HUES48 (cell line): ENCODE measurements around the gene SETD3.

Experiments used
- H3K27ac ChIP-seq: one replicate; pipeline ENCODE4 v1.7.0; 2013; ENCODE audit warnings: low read depth, low read length, inconsistent platforms
- H3K27me3 ChIP-seq: 2 replicates; pipeline ENCODE4 v1.6.1; 2013; ENCODE audit warnings: mild to moderate bottlenecking, low read length; ENCODE audit not compliant: control insufficient read depth, insufficient read depth
- H3K36me3 ChIP-seq: 2 replicates; pipeline ENCODE4 v1.6.1; 2013; ENCODE audit warnings: low read length; ENCODE audit not compliant: control insufficient read depth, insufficient read depth
- H3K4me1 ChIP-seq: 2 replicates; pipeline ENCODE4 v1.6.1; 2013; ENCODE audit warnings: mild to moderate bottlenecking, low read length; ENCODE audit not compliant: control insufficient read depth, insufficient read depth
- H3K4me3 ChIP-seq: 2 replicates; pipeline ENCODE4 v1.5.1; 2013; ENCODE audit warnings: mild to moderate bottlenecking, low read depth, low read length
- H3K9ac ChIP-seq: 2 replicates; pipeline ENCODE4 v1.6.1; 2013; ENCODE audit warnings: mild to moderate bottlenecking, low read depth, low read length, moderate library complexity
- H3K9me3 ChIP-seq: 2 replicates; pipeline ENCODE4 v1.6.1; 2013; ENCODE audit warnings: low read length; ENCODE audit not compliant: control insufficient read depth, insufficient read depth

Gene SETD3

DNA sequence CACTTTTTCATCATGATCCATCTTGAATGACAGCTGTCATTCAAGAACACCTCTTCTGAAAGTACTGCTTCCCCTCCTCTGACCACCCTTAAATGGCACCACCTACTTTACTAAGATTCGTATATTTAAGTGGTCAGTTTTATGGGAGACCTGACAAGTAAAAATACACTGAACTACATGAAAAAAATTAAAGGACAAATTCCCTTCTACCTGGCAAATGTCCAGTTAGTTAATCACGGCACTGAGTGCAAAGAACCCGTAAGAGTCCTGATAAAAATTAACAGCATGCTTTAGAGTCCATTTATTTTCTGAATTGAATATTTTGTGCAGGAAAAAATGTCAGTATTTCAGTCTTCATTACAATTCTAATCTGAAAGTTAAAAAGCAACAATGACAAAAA lies 48.7 kb downstream of the SETD3 start:
- Histone ChIP-seq H3K4me3 (no peak overlapping the region), H3K27me3 (no peaks in the 10 kb centered on the region), H3K9me3 (no peaks in the 10 kb centered on the region), H3K9ac (no peak overlapping the region), H3K4me1 (peaks cover 4% of the 10 kb centered on the region; the same call in 1 of the 2 replicates), H3K36me3 (peaks cover 25% of the 10 kb centered on the region), H3K27ac (no peak overlapping the region)

DNA sequence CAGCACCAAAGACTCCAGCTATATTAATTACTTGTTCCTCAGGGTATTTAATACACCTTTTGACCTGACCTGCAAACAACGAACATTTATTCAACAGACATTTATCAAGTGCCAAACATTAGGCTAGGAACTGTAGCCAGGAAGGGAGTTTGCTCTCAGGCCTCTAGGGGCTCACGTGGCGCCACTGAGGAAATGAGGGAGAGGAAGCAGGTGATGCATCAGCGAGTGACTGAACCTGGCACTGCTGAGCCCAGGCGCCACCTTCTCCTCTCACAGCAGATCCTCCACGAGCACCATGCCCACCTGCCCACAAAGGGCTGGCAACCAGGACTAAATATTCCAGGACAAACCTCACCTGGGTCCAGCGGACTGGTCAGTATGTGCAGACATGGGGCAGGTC lies 50.2 kb downstream of the SETD3 start:
- Histone ChIP-seq H3K36me3 (peaks cover 11% of the 10 kb centered on the region; the same call in 1 of the 2 replicates), H3K9ac (no peak overlapping the region), H3K4me3 (no peak overlapping the region), H3K4me1 (peaks cover 4% of the 10 kb centered on the region; the same call in 1 of the 2 replicates), H3K9me3 (no peaks in the 10 kb centered on the region), H3K27ac (no peak overlapping the region), H3K27me3 (no peaks in the 10 kb centered on the region)

DNA sequence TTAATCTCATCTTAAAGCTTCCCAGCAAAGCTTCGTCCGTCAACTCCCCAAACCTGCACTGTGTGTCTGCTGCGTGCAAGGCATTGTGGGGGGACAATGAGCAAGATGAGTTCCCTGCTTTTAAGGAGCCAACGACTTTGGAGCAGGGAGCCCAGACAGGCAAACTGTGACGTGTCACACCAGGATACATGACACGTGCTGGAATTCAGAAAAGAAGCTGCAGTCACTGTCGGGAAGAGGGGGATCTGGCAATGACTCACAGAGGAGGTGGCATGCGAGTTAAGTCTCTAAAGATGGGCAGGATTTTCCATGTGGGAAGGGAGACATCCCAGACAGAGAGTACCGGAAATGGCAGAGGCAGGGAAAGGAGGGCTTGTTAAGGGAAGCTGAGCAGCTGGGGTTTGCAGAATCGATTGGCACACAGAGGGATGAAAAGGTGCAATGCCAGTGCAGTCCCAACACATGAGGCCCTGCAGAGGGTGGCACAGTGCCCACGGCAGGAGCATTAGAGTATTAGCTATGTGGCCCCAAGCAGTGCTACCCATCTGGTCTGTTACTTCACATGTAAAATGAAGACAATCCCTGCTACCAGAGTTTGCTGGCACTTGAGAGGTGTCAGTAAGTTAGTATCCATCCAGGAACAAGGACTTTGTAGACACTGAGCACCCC lies 52.9 kb downstream of the SETD3 start:
- peaks cover 5% of the 10 kb centered on the region; the same call in 1 of the 2 replicates for H3K36me3 ChIP-seq
- H3K27me3 ChIP-seq, result no peaks in the 10 kb centered on the region
- H3K4me1 ChIP-seq, result peaks cover 23% of the 10 kb centered on the region
- no peak overlapping the region for H3K4me3 ChIP-seq
- no peak overlapping the region for H3K27ac ChIP-seq
- H3K9me3 ChIP-seq, result no peaks in the 10 kb centered on the region
- no peak overlapping the region for H3K9ac ChIP-seq

DNA sequence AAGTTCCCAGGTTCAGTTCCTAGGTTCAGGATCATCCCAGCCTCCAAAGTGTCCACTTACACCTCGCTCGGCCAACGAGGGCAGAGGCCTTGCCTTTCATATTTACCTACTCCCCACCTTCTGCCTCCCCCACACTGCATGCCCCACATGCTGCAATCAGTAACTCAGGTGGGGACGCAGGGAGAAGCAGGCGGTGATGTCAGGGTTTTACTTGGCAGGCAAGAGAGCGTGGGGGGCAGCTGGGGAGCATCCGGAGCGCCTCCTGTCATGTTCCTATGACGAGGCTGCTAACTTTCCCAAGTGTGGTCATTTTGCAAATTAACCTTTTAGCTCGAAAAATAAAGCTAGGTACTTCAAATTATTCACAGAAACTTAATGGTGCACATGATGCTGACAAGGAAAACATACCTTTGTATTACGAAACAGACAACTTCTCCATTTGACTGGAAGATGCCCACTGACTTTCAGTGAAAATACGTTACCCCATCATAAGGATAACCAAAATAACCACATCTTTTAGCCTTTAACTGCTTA lies 53.8 kb downstream of the SETD3 start:
- H3K4me3 ChIP-seq, result no peak overlapping the region
- H3K27me3 ChIP-seq, result no peaks in the 10 kb centered on the region
- no peak overlapping the region for H3K9ac ChIP-seq
- H3K36me3 ChIP-seq, result no peaks in the 10 kb centered on the region
- peaks cover 27% of the 10 kb centered on the region for H3K4me1 ChIP-seq
- no peak overlapping the region for H3K27ac ChIP-seq
- no peaks in the 10 kb centered on the region for H3K9me3 ChIP-seq

DNA sequence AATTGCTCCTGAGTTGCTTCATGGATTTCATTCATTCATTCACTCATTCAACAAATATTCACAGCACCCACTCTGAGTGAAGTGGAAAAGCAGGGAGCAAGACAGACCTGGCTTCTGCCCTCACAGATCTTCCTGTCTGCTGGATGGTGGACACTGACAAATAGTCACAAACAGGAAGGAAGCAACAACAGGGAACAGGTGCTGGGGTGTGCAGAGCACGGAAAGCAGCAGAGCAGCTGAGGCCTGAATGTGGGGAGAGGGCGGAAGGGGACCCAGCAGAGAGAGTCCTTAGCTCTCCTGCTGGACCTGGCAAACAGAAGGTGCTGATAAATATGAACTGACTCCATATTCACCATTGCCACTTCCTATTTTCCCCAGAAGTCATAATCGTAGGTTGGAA lies 54.4 kb downstream of the SETD3 start:
- Histone ChIP-seq H3K27ac (no peak overlapping the region), H3K27me3 (no peaks in the 10 kb centered on the region), H3K9ac (no peak overlapping the region), H3K4me1 (peaks cover 34% of the 10 kb centered on the region), H3K36me3 (no peaks in the 10 kb centered on the region), H3K4me3 (no peak overlapping the region), H3K9me3 (no peaks in the 10 kb centered on the region)

DNA sequence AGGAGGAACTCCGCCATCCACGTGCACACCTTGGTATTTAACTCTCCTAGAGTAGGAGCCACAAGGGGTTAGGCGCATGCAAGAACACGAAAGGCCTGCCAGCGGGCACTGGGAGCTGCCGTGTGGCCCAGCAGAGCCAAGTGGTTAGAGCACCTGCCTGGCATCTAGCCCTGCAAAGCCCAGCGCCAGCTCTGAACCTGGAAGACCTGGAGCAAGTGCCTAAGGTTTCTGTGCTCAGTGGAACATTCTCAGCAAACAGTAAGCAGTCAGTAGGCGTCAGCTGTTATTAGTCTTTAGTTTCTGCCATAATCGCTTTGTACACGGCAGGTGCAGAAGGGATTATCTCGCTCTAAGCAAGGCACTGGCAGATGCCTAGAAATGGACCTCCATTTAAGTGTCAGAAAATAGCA lies 55.4 kb downstream of the SETD3 start:
- Histone ChIP-seq H3K27ac (no peak overlapping the region), H3K4me3 (no peak overlapping the region), H3K4me1 (peaks cover 42% of the 10 kb centered on the region), H3K9me3 (no peaks in the 10 kb centered on the region), H3K9ac (no peak overlapping the region), H3K27me3 (no peaks in the 10 kb centered on the region), H3K36me3 (no peaks in the 10 kb centered on the region)

DNA sequence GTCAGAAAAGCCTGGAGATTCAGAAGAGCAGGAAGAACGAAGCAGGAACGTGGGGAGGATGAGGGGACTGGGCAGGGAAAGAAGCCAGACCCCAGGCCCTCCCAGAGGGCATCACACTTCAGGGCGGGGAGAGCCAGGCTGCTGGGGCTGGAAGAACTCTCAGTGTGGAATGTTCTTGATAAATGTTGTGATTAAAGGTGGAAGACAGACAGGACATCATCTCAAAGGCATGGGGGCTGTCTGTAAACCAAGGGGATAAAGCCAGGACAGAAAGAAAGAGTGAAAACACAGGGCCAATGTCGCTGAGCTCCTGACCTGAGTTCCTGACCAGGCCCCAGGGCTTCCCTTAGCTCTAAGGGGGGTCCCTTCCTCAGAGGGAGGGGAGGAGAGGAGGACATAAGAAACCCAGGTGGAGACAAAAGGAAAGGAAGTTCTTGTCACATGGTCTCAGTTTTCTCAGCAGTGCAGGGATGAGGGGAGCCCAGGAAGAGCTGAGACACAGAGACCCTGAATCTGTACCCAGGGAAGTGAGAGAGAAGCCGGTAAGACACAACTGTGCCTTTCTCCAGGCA lies 56.3 kb downstream of the SETD3 start:
- Histone ChIP-seq H3K27me3 (no peaks in the 10 kb centered on the region), H3K27ac (peak overlapping the region; percentile 31), H3K4me3 (no peak overlapping the region), H3K4me1 (peaks cover 42% of the 10 kb centered on the region), H3K9ac (no peak overlapping the region), H3K36me3 (no peaks in the 10 kb centered on the region), H3K9me3 (no peaks in the 10 kb centered on the region)

DNA sequence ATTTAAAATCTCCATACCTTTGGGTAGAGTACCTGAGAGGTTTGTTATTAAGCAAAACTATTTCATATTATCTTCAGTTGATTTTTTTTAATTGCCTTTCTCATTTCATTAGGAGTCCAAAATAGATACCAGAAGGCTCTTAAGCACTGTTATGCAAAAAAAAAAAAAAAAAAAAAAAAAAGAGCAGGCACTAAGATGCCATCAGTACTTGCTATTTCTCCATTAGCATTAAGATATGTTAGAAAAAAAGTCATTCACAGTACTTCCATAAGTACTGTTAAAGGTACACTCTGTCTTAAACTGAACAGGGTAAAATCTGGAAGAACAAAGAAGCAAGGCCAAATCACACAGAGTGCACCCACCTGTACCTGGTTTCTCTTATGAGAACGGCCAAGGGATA lies 57.2 kb downstream of the SETD3 start:
- no peaks in the 10 kb centered on the region for H3K27me3 ChIP-seq
- H3K27ac ChIP-seq, result no peak overlapping the region
- H3K36me3 ChIP-seq, result no peaks in the 10 kb centered on the region
- H3K9ac ChIP-seq, result no peak overlapping the region
- H3K4me1 ChIP-seq, result peaks cover 42% of the 10 kb centered on the region
- no peak overlapping the region for H3K4me3 ChIP-seq
- H3K9me3 ChIP-seq, result no peaks in the 10 kb centered on the region

DNA sequence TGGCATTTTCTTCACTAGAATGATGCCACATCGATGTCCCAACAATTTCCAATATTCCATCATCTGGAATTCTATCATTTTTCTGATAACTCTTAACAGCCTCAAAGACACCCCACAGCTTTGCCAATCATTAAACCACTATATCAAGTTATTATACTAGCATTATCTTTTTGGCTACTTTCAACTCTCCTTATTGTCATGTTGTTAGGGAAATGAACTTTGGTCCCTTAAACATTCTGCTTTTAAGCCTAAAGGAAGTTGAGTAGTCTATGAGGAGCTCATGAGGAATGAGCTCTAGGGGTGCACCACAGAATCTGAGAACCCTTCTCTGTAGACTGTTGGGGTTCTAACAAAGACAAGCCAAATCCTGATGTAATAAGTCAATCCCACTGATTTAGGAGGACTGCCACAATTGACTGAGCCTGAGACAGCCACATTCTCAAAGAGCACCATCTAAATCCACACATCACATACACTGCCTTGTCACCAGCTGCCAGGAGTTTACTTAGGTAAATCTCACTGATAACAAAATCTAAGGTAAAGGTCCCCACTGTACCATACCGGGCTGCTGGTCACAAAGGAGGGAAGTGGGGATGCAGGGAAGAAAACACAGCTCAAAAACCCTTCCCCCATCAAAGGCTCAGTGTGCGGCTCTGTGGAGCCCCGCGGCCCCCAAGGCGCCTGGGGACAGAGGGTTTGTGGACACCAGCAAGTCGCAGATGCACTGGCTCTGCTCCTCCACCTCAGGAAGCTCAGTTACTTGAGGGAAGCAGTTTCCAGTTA lies 58.2 kb downstream of the SETD3 start:
- Histone ChIP-seq H3K9me3 (no peaks in the 10 kb centered on the region), H3K4me1 (peaks cover 42% of the 10 kb centered on the region), H3K36me3 (no peaks in the 10 kb centered on the region), H3K27ac (peak overlapping the region; percentile 63), H3K4me3 (no peak overlapping the region), H3K27me3 (no peaks in the 10 kb centered on the region), H3K9ac (no peak overlapping the region)

DNA sequence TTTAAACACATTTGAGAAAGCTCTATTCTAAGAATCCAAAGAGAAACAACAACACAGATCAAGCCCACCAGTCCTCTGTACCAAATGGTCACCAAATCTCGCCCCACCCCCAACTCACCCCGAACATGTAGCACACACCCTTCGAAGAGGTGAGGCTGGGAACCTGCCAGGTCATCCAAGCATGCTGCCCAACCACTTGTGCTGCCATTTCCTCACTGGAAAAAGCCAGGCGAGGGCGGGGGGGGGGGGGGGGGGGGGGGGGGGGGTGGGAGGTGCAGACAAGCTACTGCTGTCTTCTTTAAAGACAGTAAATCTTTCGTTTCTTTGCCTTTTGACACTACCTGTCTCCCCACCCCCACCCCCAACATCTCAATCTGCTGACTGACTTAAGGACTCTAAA lies 59.9 kb downstream of the SETD3 start:
- Histone ChIP-seq H3K9me3 (no peaks in the 10 kb centered on the region), H3K27me3 (no peaks in the 10 kb centered on the region), H3K4me1 (peaks cover 42% of the 10 kb centered on the region), H3K4me3 (no peak overlapping the region), H3K9ac (no peak overlapping the region), H3K36me3 (no peaks in the 10 kb centered on the region), H3K27ac (no peak overlapping the region)

DNA sequence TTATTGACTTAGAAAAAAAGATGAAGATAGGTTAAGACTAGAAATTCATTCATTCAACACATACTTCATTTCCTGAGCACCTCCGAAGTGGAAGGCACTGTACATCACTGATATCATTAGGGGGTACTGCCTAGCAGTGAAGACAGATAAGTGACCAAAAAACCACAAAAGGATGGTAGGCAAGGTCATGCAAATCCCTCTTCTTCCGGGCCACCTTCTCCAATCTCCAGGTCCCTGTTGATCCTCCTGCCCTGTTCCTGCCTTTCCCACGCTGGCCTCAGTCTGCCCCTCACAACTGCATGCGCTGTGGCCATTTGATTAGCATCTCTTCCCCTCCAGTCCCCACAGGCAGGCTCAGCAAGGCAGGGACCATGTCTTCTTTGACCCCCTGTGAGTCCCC lies 60.8 kb downstream of the SETD3 start:
- no peak overlapping the region for H3K9ac ChIP-seq
- H3K27me3 ChIP-seq, result no peaks in the 10 kb centered on the region
- no peak overlapping the region for H3K27ac ChIP-seq
- no peaks in the 10 kb centered on the region for H3K36me3 ChIP-seq
- H3K9me3 ChIP-seq, result no peaks in the 10 kb centered on the region
- no peak overlapping the region for H3K4me3 ChIP-seq
- H3K4me1 ChIP-seq, result peaks cover 48% of the 10 kb centered on the region
